Activated naive CD4-positive, alpha-beta T cell treated with anti-CD3 and anti-CD28 coated beads, Interleukin-2, amount 50 U/mL, for 72 hours (primary cell): Measurements from ENCODE around the gene KCNJ10. TPM values are rescaled to one million over a fixed set of nuclear protein-coding genes. Genes with fewer than 3 reads are reported as not detected.
"Not testable (repeated sequence)": the region's sequence is repeated elsewhere in the genome, so short reads cannot be mapped to it uniquely, and the experiment has no call there.

Source experiments
- ATAC-seq, 2 donors: fragments of 150-1000 bp; cut with Tn5 transposase; 2 replicates each; pipeline ENCODE4 v1.10.0; 2021; ENCODE audit warnings: mild to moderate bottlenecking in 2 of 2, moderate library complexity in 2 of 2
- DNase-seq, 2 donors: peaks; one replicate each; pipeline ENCODE4 v3.0.0; 2021 to 2022; ENCODE audit warnings: low spot score in 2 of 2
- H3K27ac Mint-ChIP-seq, 2 donors: one replicate each; pipeline ENCODE4 v1.8.0; 2022; ENCODE audit warnings: mild to moderate bottlenecking in 2 of 2, mixed read lengths in 2 of 2
- H3K36me3 Mint-ChIP-seq, 2 donors: one replicate each; pipeline ENCODE4 v1.8.0; 2022; ENCODE audit warnings: mixed read lengths in 2 of 2
- H3K9me3 Mint-ChIP-seq, 2 donors: one replicate each; pipeline ENCODE4 v1.8.0; 2022; ENCODE audit warnings: mixed read lengths in 2 of 2
- total RNA-seq, 2 donors: library from RNA; stranded (reverse); gene quantifications; one replicate each; pipeline ENCODE4 v1.2.3, GENCODE V29; 2022

The KCNJ10 gene
- total RNA-seq, 2 donors from 2014 or later: not detected

GRCh38 chr1:160052936-160053335 is 17.0 kb downstream of the KCNJ10 start:
- H3K9me3 Mint-ChIP-seq: no peaks in the 10 kb centered on the region
- ATAC-seq (no peak), DNase-seq (no peak)
- no peak overlapping the region for H3K27ac Mint-ChIP-seq
- no peaks in the 10 kb centered on the region for H3K36me3 Mint-ChIP-seq

GRCh38 chr1:160050619-160051018 is 19.3 kb downstream of the KCNJ10 start:
- no peaks in the 10 kb centered on the region for H3K9me3 Mint-ChIP-seq
- H3K27ac Mint-ChIP-seq: no peak overlapping the region
- ATAC-seq: no peak
- no peaks in the 10 kb centered on the region for H3K36me3 Mint-ChIP-seq
- no peak for DNase-seq

- not testable (repeated sequence) for DNase-seq, ATAC-seq, H3K27ac Mint-ChIP-seq, H3K36me3 Mint-ChIP-seq, H3K9me3 Mint-ChIP-seq
These were observed 19.8 kb downstream of the KCNJ10 start for GRCh38 chr1:160050182-160050581.

GRCh38 chr1:160049101-160049500 is 20.9 kb downstream of the KCNJ10 start:
- ATAC-seq (no peak), DNase-seq (no peak)
- Mint-ChIP-seq H3K36me3 (no peaks in the 10 kb centered on the region), H3K9me3 (no peaks in the 10 kb centered on the region), H3K27ac (no peak overlapping the region)

DNA sequence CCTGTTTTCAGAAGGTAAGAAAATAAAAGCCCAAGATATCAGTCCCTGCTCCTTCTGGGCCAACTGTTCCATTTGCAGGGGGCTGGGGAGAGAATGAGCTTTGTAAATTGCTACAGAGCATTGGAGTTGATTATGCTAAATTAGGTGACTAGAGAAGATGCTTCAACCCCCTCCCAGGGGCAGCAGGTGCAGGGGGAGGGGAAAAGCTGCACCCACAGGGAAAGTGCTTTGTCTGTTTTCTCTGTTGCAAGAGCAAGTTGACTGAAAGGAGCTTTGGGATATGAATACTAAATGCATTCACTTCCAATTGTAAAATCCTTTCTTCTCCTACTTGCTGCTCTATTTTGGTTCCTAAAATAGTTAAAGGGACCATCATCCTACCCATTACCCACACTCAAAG is 21.6 kb downstream of the KCNJ10 start:
- no peak for DNase-seq
- no peak overlapping the region for H3K27ac Mint-ChIP-seq
- H3K9me3 Mint-ChIP-seq: no peaks in the 10 kb centered on the region
- no peak for ATAC-seq
- H3K36me3 Mint-ChIP-seq: no peaks in the 10 kb centered on the region

GRCh38 chr1:160047111-160047991 is 22.6 kb downstream of the KCNJ10 start:
- ATAC-seq (no peak), DNase-seq (no peak)
- H3K36me3 Mint-ChIP-seq: no peaks in the 10 kb centered on the region
- H3K27ac Mint-ChIP-seq: peak overlapping the region; percentile 18 to 25
- no peaks in the 10 kb centered on the region for H3K9me3 Mint-ChIP-seq

GRCh38 chr1:160046494-160047110 is 23.4 kb downstream of the KCNJ10 start:
- H3K36me3 Mint-ChIP-seq: no peaks in the 10 kb centered on the region
- DNase-seq (peak in 1 of 2 donors; percentile 50), ATAC-seq (peak; percentile 87 to 90)
- H3K27ac Mint-ChIP-seq: peak overlapping the region in 1 of 2 donors; percentile 18
- H3K9me3 Mint-ChIP-seq: no peaks in the 10 kb centered on the region

GRCh38 chr1:160045653-160046052 is 24.3 kb downstream of the KCNJ10 start:
- no peaks in the 10 kb centered on the region for H3K36me3 Mint-ChIP-seq
- ATAC-seq (no peak), DNase-seq (no peak)

GRCh38 chr1:160043543-160043942 is 26.4 kb downstream of the KCNJ10 start:
- Mint-ChIP-seq H3K9me3 (no peaks in the 10 kb centered on the region), H3K36me3 (no peaks in the 10 kb centered on the region), H3K27ac (no peak overlapping the region)
- DNase-seq: no peak
- ATAC-seq: no peak

More at GRCh38 chr1:160045653-160046052, 24.3 kb downstream of the KCNJ10 start:
- no peaks in the 10 kb centered on the region for H3K9me3 Mint-ChIP-seq
- no peak overlapping the region for H3K27ac Mint-ChIP-seq

DNA sequence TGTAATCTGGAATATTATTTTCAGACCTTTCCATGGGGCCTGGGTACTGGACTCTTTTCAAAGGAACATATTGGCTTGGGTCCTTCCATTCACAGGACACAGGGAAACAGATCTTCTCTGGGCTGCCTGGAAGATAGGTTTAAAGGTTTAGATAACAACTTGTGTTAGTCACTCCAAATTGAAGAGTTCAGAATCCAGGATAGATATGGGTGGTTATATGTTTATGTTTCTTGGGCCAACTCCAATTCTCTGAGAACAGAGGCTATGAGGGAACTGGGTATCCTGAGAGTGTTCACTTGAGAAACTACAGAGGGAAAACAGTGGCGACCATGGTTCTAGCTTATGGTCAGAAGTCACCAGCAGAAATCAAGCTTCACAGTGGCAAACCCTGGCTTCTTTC is 29.5 kb downstream of the KCNJ10 start:
- ATAC-seq (no peak), DNase-seq (no peak)
- H3K27ac Mint-ChIP-seq: no peak overlapping the region
- H3K9me3 Mint-ChIP-seq: no peaks in the 10 kb centered on the region
- no peaks in the 10 kb centered on the region for H3K36me3 Mint-ChIP-seq

- DNase-seq (no peak), ATAC-seq (no peak)
- Mint-ChIP-seq H3K36me3 (peaks cover 15 to 26% of the 10 kb centered on the region in 2 donors), H3K27ac (peak overlapping the region; percentile 86 to 97), H3K9me3 (no peaks in the 10 kb centered on the region)
These were observed 37.7 kb downstream of the KCNJ10 start for GRCh38 chr1:160032165-160032820.

GRCh38 chr1:160031365-160032164 is 38.4 kb downstream of the KCNJ10 start, which contains the start of gene PIGM:
PIGM (minus strand) TSS chr1:160031990; CDS start chr1:160031739, 251 bp downstream.
- Mint-ChIP-seq H3K27ac (peak within 1 kb of the TSS; percentile 86 to 97), H3K36me3 (peaks cover 15 to 26% of the 10 kb centered on the region in 2 donors), H3K9me3 (no peaks in the 10 kb centered on the region)
- DNase-seq (peak; percentile 91 to 93), ATAC-seq (peak; percentile 98)

- Mint-ChIP-seq H3K27ac (peak overlapping the region; percentile 57 to 97), H3K36me3 (peaks cover 15 to 26% of the 10 kb centered on the region in 2 donors), H3K9me3 (no peaks in the 10 kb centered on the region)
- DNase-seq (no peak), ATAC-seq (peak; percentile 21 to 25)
These were observed 39.1 kb downstream of the KCNJ10 start for GRCh38 chr1:160030657-160031364.

- Mint-ChIP-seq H3K27ac (no peak overlapping the region), H3K36me3 (peaks cover 15 to 26% of the 10 kb centered on the region in 2 donors), H3K9me3 (no peaks in the 10 kb centered on the region)
- ATAC-seq: no peak
- DNase-seq: no peak
These were observed 41.5 kb downstream of the KCNJ10 start for GRCh38 chr1:160028426-160028825.

- DNase-seq: no peak
- ATAC-seq: no peak
- H3K36me3 Mint-ChIP-seq: peaks cover 0 to 1% of the 10 kb centered on the region in 2 donors
- H3K9me3 Mint-ChIP-seq: no peaks in the 10 kb centered on the region
- no peak overlapping the region for H3K27ac Mint-ChIP-seq
These were observed 44.6 kb downstream of the KCNJ10 start for GRCh38 chr1:160025314-160025713.
